Putamen (tissue), 1 donor: ENCODE data around the gene CIC.
A peak's percentile ranks its signal among the peaks of the same experiment; 100 is the strongest.

Experiments used
- DNase-seq: peaks from one replicate; pipeline ENCODE4 v3.0.0-alpha.2; 2016; ENCODE audit warnings: low spot score

CIC gene

DNA sequence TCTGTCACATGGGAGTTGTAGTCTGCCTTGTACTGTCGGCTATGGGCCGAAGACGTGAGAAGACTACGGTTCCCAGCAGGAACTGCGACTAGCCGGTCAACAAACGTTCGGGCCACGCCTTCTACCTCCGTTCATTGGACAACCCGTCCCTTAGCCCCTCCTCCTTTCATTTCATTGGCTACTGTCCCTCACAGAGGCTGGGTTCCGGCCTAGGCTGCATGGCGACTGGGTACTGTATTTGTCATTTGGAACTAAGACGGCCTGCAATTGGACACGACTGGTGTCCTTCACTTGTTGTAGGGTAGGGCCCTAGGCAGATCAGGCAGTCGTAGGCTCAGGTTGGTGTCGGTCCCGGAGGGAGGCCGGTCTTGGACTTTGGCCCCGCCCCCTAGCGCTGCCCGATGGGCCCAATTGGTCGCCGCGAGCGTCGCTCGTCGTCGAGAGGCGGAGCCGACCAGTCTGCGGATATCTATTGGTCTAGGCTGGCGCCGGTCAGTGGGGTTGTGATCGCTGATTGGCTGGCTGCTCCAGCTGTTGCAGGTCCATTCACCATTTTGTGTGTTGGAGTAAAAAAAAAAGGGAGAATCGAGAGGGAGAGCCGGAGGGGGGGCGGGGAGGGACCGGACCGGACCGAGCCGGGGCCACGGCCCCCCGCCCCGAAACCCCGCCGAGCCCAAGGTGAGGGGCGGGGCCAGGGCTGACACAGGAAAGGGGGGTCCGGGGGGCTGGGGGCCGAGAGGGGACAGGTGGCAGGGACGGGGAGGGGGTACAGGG, at the start of gene CIC:
TSS of gene CIC (plus strand) at position 549 of the 774 bp plus-strand sequence. CDS start 2,532 bp downstream, outside the sequence.
- peak; percentile 100 for DNase-seq

DNA sequence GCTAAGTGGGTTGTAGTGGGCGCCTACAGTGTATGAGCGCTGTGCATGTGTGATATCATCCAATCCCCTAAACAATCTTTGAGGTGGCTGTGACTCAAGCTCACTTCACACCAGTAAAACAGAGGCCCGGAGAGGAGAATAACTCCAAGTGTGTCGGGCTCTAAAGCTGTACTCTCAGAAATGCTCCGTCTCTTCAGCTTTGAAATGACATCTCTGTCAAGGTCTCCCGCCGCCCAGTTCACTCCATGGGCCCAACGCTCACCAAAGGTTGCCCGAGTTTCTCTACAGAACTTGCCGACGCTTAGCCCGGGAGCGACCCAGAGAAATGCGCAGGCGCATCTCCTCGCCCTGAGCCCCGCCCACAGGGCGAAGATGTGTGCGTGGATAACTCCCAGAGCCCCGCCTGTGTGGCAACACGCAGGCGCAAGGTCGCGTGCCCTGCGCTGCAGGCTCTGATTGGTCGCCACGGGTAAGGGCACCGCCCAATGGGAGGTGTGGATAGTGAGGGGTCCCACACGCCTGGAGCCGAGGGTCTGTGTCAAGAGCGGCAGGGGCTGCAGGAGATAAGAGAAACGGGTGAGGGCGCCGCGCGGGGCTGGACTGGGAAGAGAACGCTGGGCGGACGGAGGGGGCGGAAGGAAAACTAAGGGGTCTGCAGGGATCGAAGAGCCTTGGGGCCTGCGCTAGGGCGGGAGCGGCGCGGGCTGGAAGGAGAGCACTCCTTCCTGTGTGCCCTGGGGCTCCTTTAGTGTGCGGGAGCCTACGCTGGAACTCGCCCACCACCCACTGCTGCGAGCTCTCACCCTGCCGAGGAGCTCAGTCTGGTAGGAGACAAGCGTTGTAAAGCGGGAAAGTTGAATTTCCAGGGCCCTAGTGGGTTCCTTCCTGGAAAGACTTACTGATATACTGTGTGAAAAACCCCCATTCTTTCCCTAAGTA, 49.0 kb upstream of the CIC start, which contains the start of gene ZNF526:
TSS of gene ZNF526 (plus strand) at position 501 of the 939 bp plus-strand sequence. CDS start 4,092 bp downstream, outside the sequence.
- DNase-seq: peak; percentile 96

DNA sequence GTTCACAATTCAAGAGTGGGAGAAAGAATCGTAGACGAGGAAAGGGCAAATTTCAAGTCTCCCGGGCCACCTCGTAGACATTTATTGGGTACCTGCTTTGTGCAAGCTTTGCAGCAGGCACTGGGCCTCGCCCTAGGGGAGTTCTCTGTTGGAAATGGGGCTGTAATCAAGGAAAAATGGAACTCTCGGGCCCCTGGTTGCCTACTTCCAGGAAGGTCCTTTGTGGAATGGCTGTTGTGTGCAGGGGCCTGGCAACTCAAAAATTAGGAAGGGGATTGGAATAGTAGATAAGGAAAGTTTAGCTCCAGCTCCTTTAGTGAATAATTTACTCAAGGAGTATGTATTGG, 48.3 kb upstream of the CIC start:
- DNase-seq: no peak

DNA sequence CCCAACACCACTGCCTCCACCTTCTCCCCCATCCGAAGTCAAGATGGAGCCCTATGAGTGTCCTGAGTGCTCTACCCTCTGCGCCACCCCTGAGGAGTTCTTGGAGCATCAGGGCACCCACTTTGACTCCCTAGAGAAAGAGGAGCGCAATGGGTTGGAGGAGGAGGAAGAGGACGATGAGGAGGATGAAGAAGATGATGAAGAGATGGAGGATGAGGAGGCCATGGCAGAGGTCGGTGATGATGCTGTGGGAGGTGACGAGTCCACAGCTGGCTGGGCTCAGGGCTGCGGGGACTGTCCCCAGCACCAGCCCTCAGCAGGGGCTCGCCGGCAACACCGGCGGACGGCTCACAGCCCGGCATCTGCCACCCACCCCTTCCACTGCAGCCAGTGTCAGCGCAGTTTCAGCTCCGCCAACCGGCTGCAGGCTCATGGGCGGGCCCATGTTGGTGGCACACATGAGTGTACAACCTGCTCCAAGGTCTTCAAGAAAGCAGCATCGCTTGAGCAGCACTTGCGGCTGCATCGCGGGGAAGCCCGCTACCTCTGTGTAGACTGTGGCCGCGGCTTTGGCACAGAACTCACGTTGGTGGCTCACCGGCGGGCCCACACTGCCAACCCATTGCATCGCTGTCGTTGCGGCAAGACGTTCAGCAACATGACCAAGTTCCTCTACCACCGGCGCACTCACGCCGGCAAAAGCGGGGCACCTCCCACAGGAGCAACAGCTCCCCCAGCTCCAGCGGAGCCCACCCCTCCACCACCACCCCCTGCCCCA, 43.9 kb upstream of the CIC start:
- DNase-seq: no peak

DNA sequence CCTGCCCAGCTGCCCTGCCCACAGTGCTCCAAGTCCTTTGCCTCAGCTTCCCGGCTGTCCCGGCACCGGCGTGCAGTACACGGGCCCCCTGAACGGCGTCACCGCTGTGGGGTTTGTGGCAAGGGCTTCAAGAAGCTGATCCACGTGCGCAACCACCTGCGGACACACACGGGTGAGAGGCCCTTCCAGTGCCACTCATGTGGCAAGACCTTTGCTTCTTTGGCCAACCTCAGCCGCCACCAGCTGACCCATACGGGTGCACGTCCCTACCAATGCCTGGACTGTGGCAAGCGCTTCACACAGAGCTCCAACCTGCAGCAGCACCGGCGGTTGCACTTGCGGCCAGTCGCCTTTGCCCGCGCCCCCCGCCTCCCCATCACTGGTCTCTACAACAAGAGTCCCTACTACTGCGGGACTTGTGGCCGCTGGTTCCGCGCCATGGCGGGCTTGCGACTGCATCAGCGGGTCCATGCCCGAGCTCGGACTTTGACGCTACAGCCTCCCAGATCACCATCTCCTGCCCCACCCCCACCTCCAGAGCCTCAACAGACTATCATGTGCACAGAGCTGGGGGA, 43.2 kb upstream of the CIC start:
- no peak for DNase-seq

DNA sequence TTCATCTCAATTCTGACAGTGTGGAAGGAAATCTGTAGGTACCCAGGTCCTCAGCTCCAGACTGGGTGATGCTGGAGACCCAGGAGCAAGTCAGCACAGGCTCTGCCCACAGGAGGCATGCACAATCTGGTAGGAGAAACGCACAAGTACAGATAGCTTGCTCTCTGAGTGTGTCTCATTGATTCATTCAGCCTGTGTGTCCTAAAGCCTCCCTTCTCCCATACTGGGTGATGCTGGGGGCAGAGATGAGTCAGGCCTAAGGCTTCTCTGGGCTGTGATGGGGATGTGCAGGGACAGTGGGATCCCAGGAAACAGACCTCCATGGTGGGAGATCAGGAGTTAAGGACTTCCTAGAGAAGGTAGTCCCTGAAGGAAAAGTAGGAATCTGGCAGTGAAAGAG, 42.2 kb upstream of the CIC start:
- no peak for DNase-seq

DNA sequence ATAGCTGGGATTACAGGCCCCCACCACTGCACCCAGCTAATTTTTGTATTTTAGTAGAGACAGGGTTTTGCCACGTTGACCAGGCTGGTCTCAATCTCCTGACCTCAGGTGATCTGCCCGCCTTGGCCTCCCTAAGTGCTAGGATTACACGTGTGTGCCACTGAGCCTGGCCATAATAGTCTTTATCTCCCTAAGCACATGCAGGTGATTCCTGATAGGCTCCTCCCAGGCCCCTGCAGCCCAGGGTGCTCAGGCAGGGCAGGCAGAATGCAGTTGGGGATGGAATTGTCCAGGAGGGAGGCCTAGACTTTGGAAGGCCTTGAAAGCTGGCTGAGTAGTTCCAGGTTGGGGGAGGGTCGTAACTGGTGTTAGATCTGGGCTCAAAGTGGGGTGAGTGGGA, 40.4 kb upstream of the CIC start:
- DNase-seq: no peak

DNA sequence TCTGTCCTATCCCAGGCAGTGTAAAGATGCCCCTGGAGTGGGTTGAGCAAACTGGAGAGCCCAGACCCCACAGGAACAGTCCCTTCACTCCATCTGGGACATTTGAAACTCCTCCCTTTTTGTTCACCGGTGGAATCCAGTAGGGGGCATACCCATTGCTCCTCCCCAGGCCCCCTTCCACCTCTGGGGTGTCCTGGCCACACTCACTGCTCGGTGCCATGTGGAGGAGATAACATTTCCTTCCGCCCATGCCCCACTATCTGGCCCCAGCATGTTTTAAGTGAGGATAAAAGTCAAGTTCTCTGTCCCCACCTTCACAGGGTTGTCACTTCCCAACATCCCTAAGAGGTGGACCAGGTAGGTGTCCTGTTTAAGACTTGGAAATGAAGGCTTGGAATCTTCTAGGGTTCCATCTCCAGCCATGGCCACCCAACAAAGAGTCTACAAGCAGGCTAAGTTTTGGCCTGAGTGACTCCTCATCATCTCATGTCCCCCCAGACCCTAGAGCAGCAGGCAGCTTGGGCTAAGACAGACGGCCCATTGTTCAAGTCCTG, 39.7 kb upstream of the CIC start:
- DNase-seq: no peak

DNA sequence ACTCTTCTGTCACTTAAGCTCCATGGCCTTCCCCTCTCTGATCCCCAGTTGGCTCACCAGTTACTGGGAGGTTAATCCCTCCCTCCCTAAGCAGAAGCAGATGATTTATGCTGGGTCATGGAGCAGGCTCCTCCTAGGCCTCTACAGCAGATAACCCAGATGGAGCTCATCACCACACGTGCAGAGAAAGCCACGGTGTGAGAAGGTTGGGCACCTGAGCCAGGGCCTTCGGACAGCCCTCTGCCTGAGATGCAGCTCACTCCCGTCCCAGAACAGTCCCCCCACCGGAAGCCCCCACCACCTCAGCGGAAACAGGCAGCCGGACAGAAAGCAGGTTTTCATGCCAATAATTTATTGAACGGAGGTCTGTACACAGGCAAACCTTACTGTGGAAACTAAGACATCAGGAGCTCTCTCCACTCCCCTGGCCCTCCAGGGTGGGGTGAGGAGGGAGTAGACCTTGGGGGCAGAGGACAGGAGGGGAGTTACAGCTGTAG, 39.1 kb upstream of the CIC start:
- no peak for DNase-seq

DNA sequence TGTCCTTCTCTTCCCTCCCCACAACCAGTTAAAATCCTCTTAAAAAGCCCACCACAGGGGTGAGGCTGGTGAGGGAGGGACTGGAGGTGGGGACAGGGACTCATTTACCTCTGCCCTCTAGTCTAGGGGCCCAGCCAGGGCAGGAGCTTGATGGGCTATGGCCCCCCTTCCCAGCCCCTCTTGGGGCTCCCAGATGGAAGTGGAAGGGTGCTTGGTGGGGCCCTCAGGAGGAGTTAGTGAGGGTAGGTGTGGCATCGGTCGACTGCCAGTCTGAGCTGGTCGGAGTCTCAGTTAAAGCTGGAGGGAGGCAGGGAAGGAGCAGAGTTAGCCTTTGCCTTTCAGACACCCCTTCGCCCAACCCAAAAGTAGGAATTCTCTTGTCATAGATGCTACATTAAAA, 38.5 kb upstream of the CIC start:
- DNase-seq: no peak

DNA sequence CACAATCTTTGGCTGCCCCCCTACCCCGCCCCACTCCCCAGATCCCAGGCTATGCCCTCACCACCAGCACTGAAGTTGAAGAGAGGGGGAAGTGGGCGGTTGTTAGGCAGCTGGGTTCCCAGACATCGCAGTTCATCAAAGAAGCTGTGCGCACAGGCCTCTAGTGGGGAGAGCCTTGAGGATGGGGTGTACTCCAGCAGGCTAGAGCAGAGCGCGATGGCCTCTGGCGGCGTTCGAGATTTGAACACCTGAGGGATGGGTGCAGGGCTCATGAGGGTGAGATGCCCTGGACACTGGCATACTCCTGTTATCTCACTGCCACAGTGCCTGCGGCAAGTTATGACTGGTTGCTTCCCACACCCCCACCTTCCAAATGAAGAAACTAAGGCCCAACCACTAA, 36.6 kb upstream of the CIC start:
- DNase-seq: no peak

DNA sequence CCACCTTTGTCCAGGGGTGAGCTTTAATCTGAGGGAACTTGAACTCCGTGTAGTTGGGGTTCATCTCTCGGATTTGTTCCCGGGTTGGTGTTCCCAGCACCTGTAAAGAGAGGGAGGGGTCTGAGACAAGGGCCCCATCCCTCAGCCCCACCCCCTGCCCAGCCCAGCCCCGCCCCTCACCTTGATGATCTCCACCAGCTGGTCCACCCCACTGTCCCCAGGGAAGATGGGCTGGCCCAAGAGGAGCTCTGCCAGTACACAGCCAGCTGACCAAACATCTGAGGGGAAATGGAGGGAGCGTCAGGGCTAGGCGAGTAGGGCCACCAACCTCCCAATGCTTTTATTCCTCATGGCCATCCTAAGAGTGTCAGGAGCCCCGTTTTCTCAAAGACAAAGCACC, 35.9 kb upstream of the CIC start:
- no peak for DNase-seq

DNA sequence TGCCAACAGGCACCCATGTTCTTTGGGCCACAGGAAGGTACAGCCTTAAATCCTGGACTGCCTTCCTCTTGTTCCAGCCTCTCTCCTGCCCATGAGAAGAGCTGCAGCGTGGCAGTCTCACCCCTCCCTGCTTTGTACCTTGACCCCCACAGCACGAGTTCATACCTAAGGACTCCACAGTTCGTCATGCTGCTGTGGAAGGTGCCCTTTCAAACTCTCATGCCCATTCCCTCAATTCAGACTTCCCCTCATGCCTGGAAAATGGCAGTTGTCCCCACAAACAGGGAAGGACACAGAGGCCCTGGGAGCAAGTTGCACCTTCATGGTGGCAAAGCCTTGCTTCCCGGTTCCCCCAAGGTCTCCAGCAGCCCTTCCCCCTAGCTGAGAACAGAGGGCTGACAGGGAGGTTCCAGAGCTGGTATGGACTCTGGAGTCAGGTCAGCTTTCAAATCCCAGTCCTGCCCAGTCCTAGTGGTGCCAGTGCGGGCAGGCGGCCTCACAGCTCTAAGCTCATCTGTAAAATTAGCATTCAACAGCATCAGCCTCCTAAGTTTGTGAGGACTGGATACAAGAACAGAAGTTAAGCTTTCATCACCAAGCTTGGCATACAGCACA, 35.3 kb upstream of the CIC start:
- no peak for DNase-seq

DNA sequence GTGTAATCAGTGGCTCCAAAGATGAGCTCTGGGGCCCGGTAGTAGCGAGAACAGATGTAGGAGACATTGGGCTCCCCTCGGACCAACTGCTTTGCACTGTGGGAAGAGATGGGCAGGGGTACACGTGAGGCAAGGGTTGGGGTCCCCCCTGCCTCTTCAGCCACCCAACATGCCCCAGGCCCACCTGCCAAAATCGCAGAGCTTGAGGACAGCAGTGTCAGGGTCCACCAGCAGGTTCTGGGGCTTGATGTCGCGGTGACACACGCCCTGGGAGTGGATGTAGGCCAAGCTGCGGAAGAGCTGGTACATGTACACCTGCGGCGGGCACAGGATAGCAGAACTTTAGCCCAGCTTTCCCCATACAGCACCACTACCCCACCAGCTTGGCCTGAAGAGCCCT, 34.7 kb upstream of the CIC start:
- no peak for DNase-seq

DNA sequence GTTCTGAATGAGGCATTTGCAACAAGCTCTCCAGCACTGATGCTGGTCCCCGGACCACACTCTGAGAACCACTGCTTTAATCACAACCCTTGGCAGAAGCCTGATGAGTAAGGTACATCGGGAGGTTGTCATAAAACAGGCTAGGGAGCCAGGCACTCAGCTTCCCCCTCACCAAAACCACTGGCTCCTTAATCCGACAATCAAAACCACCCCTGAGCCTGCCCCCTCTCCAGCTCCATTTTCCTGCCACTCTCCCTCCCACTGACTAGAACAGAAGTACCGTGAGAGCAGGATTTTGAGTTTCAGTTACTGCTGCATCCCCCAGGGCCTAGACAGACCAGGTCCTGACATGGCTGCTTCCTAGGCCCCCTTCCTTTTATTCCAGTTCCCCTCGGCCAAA, 33.9 kb upstream of the CIC start:
- no peak for DNase-seq

DNA sequence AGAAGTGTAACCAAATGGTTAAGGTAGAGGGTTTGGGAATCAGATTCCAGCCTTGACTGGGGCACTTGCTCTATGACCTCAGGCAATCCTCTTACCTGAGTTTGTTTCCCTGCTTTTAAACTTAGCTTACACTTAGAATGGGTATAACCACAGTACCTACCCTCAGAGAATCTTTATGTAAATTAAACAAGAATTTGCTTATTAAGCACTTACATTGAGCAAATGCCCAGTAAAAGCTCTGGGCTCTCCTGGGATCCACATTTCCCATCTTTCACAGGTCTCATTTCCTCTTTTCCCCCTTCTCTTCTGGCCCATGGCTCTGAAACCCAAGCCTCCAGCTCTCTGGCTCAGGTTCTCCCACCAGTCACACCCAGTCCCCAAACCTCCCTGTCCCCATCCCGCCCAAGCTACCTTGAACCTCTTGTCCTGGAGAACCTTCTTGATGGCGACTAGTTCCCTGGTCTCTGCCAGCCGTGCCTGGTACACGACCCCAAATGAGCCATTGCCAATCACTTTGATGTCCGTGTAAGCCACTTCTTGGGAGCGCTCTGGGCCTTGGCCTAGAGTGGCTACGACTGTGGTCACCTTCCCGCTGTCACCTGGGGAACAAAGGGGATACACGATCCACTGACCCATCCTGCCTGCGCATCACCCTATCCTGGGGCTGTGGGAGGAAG, 29.4 kb upstream of the CIC start:
- DNase-seq: no peak

DNA sequence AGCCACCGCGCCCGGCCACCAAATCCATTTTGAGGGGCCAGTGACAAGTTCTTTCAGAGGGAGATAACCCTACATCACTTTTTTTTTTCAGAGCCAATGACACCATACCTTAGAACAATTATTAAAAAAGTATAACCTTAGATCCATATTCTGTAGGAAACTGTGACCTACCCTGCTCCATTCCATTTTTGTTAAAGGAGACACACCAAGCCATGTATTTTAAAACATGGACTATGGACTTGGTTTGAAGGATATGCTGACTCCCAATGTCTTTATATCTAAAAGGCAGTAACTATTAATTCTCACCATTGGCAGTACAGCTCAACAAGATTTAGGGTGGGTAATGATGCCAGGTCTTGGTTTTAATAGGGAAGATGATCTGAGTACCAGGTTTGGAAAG, 27.8 kb upstream of the CIC start:
- DNase-seq: no peak

DNA sequence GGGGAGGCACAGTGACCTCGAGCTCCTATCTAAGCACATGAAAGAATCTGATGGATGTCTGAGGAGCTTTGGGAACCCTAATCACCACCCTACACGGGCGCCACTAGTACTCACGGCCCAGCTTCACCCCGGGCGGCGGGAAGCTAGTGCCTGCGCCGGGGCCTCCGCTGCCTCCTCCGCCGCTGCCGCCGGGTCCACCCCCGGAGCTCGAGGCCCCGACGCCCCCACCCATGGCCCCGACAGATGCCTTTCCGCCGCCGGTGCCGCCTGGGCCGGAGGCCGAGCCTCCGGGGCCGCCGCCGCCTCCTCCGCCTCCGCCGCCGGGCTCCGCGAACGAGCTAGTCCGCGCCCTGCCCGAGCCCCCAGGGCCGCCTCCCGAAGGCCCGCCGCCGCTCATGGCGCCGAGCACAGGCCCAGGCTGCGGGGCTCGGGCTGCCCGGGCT, 27.0 kb upstream of the CIC start:
- no peak for DNase-seq

DNA sequence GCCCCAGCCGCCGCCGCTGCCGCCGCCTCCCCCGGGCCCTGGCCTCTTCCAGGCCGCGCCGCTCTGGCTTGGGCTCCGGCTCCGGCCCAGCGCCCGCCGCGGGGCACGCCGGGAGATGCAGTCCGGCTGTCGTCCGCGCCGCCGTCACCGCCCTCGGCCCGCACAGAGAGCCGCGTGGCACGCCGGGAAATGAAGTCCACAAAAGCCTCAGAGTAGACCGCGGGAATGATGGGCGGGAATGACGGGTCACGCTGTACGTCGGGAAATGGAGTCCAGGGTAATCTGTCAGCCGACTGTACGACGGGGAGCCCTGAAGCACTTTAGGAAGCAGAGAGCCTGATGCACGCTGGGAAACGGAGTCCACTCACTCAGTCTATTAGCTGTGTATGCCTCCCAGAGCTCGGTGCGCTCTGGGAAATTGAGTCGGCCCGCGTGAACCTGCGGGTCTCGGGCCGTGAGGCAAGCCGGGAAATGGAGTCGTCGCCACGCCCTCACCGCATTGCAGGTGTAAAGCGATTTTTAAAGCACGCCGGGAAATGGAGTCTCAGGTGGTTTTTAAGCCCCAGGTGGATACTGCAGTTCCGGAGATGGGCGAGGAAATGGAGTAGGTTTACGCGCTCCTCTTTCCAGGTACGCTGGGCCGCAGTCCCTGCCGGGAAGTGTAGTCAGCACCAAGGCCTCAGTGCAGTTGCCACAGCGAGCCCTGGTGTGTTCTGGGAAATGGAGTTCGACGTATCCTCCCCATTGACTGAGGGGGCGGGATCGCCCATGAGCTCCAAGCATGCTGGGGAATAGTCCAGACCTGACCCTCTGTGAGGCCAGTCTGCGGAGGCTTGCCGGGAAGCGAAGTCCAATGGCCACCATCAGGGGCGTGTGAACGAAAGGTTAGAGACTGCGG, 26.3 kb upstream of the CIC start, which contains the start of gene GSK3A:
TSS of gene GSK3A (minus strand) at position 91 of the 898 bp plus-strand sequence. CDS start 137 bp downstream, outside the sequence.
- DNase-seq: peak; percentile 100
